ENCODE measurements around the gene DUSP9.
"Not testable (repeated sequence)": the region's sequence is repeated elsewhere in the genome, so short reads cannot be mapped to it uniquely, and the experiment has no call there.

Gene DUSP9

GRCh38 chrX:153646620-153647373, at the start of gene DUSP9:
DUSP9 (plus strand) TSS chrX:153647203; CDS start chrX:153647954, 751 bp downstream.
- DNase-seq (ENCODE audit: low spot score), result no peak

- DNase-seq (ENCODE audit: low spot score), result peak; percentile 39
Measured at GRCh38 chrX:153598541-153599191, 48.3 kb upstream of the DUSP9 start, which contains the start of gene CCNQ. CCNQ (minus strand) TSS chrX:153599139; CDS start chrX:153599073, 66 bp downstream.

GRCh38 chrX:153599192-153600031, 47.6 kb upstream of the DUSP9 start:
- DNase-seq (ENCODE audit: low spot score), result peak; percentile 90

- DNase-seq (ENCODE audit: low spot score), result no peak
Measured at GRCh38 chrX:153600032-153600373, 47.0 kb upstream of the DUSP9 start.

GRCh38 chrX:153600921-153601320, 46.1 kb upstream of the DUSP9 start:
- DNase-seq (ENCODE audit: low spot score), result no peak

- no peak for DNase-seq (ENCODE audit: low spot score)
Measured at GRCh38 chrX:153601511-153602110, 45.4 kb upstream of the DUSP9 start.

GRCh38 chrX:153602601-153603000, 44.4 kb upstream of the DUSP9 start:
- no peak for DNase-seq (ENCODE audit: low spot score)

GRCh38 chrX:153603131-153603656, 43.8 kb upstream of the DUSP9 start:
- DNase-seq (ENCODE audit: low spot score), result no peak

- DNase-seq (ENCODE audit: low spot score), result not testable (repeated sequence)
Measured at GRCh38 chrX:153604666-153605380, 42.2 kb upstream of the DUSP9 start.

- no peak for DNase-seq (ENCODE audit: low spot score)
Measured at GRCh38 chrX:153606503-153606902, 40.5 kb upstream of the DUSP9 start.

GRCh38 chrX:153608376-153608775, 38.6 kb upstream of the DUSP9 start:
- no peak for DNase-seq (ENCODE audit: low spot score)

- no peak for DNase-seq (ENCODE audit: low spot score)
Measured at GRCh38 chrX:153608806-153609205, 38.2 kb upstream of the DUSP9 start.

- DNase-seq (ENCODE audit: low spot score), result peak; percentile 70
Measured at GRCh38 chrX:153609917-153610835, 36.8 kb upstream of the DUSP9 start.

- DNase-seq (ENCODE audit: low spot score), result no peak
Measured at GRCh38 chrX:153610836-153611213, 36.2 kb upstream of the DUSP9 start.

GRCh38 chrX:153611298-153612095, 35.5 kb upstream of the DUSP9 start:
- no peak for DNase-seq (ENCODE audit: low spot score)

- DNase-seq (ENCODE audit: low spot score), result no peak
Measured at GRCh38 chrX:153612413-153612812, 34.6 kb upstream of the DUSP9 start.

GRCh38 chrX:153614818-153615217, 32.2 kb upstream of the DUSP9 start:
- DNase-seq (ENCODE audit: low spot score), result no peak

GRCh38 chrX:153620576-153620975, 26.4 kb upstream of the DUSP9 start:
- DNase-seq (ENCODE audit: low spot score), result no peak

GRCh38 chrX:153621949-153622598, 24.9 kb upstream of the DUSP9 start:
- DNase-seq (ENCODE audit: low spot score), result no peak
